B cell (primary cell): ENCODE data around the gene C6orf52.

ENCODE experiments used
- EZH2 ChIP-seq: IDR thresholded peaks from 2 replicates; pipeline ENCODE4 v1.6.1; 2012; ENCODE audit warnings: borderline replicate concordance, low read depth, mild to moderate bottlenecking, moderate library complexity, low read length; ENCODE audit not compliant: insufficient read depth, poor library complexity, severe bottlenecking
- TF ChIP-seq, protein P1 (sequence below): fragments of 200-600 bp; IDR thresholded peaks from one replicate; pipeline ENCODE4 v1.8.0; 2022; ENCODE audit warnings: antibody characterized with exemption, mild to moderate bottlenecking

DNA sequence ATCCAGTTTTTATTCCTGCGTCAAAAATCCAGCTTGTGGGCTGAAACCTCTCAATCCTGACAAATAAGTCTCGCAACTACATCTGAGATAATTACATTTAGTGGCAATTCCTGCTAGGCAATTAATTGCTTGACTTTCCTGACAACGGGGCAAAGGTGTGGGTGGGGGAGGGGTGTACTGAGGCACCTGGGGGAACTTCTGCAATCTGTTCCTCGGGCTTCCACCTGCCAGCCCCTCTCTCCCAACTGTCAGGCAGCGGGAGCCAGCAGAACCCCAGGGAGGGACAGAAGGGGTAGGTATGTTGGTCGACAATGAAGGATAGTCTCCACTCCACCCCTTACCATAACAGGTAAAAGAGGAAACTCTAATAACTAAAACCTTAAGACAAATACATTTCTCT, 6.8 kb downstream of the C6orf52 start:
- TF ChIP-seq, protein P1, sequence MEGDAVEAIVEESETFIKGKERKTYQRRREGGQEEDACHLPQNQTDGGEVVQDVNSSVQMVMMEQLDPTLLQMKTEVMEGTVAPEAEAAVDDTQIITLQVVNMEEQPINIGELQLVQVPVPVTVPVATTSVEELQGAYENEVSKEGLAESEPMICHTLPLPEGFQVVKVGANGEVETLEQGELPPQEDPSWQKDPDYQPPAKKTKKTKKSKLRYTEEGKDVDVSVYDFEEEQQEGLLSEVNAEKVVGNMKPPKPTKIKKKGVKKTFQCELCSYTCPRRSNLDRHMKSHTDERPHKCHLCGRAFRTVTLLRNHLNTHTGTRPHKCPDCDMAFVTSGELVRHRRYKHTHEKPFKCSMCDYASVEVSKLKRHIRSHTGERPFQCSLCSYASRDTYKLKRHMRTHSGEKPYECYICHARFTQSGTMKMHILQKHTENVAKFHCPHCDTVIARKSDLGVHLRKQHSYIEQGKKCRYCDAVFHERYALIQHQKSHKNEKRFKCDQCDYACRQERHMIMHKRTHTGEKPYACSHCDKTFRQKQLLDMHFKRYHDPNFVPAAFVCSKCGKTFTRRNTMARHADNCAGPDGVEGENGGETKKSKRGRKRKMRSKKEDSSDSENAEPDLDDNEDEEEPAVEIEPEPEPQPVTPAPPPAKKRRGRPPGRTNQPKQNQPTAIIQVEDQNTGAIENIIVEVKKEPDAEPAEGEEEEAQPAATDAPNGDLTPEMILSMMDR, result no peak
- TF ChIP-seq EZH2, result no peak
